Measurements from ENCODE around the gene TFF3. TPM values are rescaled to one million over a fixed set of nuclear protein-coding genes. Genes with fewer than 3 reads are reported as not detected.

TFF3 gene
- total RNA-seq, 2 experiments from 2014 or later = not detected

- CTCF ChIA-PET (ENCODE audit: unreplicated experiment) = no interaction called here
- DNase-seq (ENCODE audit: low spot score) = no peak
- no peak overlapping the region for H2AFZ ChIP-seq (ENCODE audit: low read length)
- no peaks in the 10 kb centered on the region for H3K9me2 ChIP-seq (ENCODE audit: insufficient read depth, low read length)
- H3K27ac ChIP-seq (ENCODE audit: low read depth, low read length, poor library complexity, severe bottlenecking) = no peak overlapping the region
- no peaks in the 10 kb centered on the region for H3K79me2 ChIP-seq (ENCODE audit: insufficient read depth, low read depth, low read length)
- H3K4me1 ChIP-seq (ENCODE audit: insufficient read depth, low read length, poor library complexity, severe bottlenecking) = no peaks in the 10 kb centered on the region
- H3K9me3 ChIP-seq (ENCODE audit: low read length) = no peaks in the 10 kb centered on the region
- H3K36me3 ChIP-seq (ENCODE audit: insufficient read depth, low read length) = peaks cover 17% of the 10 kb centered on the region
- no TSS peak for BruUV-seq (replicated peaks)
- intact Hi-C loops (cut with micrococcal nuclease; ENCODE audit: unreplicated experiment) = no loop called here
- no peak for TF ChIP-seq EZH2phosphoT487 (IDR thresholded peaks at IDR 0.05; ENCODE audit: borderline replicate concordance, low read depth, low read length)
- no peak for TF ChIP-seq CTCF (conservative IDR thresholded peaks at IDR 0.05; ENCODE audit: low read length)
- no peak overlapping the region for H3K4me2 ChIP-seq (ENCODE audit: low read length)
- H3K4me3 ChIP-seq (ENCODE audit: low read depth, low read length, poor library complexity, severe bottlenecking) = no peak overlapping the region
- POLR2A ChIA-PET = no interaction called here
- no peaks in the 10 kb centered on the region for H4K20me1 ChIP-seq (ENCODE audit: insufficient read depth, low read length)
Measured at GRCh38 chr21:42300956-42301355, 14.3 kb downstream of the TFF3 start.

DNA sequence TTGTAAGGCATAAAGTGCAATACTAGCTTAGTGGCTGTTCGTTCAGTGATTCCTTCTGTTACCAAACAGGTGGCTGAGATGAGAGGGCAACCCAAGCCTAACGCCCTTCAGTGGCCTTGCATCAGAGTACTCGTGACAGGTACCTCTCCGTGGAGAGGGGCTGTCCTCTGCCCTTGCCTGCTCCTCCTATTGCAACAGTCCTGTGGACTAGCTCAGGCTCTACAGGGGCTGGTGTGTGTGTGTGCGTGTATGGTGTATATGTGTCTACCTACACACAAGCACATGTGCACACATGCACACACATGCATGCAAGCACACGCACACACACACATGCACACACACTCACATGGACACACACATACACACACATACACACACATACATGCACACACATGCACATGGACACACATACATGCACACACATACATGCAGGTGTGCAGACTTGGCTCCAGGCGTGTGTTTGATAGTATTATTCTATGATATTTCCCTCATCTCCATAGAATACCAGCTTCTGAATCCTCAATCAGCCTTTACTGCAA lies 15.1 kb downstream of the TFF3 start:
- no peaks in the 10 kb centered on the region for H4K20me1 ChIP-seq (ENCODE audit: insufficient read depth, low read length)
- no peaks in the 10 kb centered on the region for H3K9me2 ChIP-seq (ENCODE audit: insufficient read depth, low read length)
- no peak overlapping the region for H3K4me3 ChIP-seq (ENCODE audit: low read depth, low read length, poor library complexity, severe bottlenecking)
- H3K27ac ChIP-seq (ENCODE audit: low read depth, low read length, poor library complexity, severe bottlenecking) = no peak overlapping the region
- H3K4me1 ChIP-seq (ENCODE audit: insufficient read depth, low read length, poor library complexity, severe bottlenecking) = no peaks in the 10 kb centered on the region
- no peaks in the 10 kb centered on the region for H3K79me2 ChIP-seq (ENCODE audit: insufficient read depth, low read depth, low read length)
- TF ChIP-seq EZH2phosphoT487 (IDR thresholded peaks at IDR 0.05; ENCODE audit: borderline replicate concordance, low read depth, low read length) = no peak
- TF ChIP-seq CTCF (conservative IDR thresholded peaks at IDR 0.05; ENCODE audit: low read length) = no peak
- no peak overlapping the region for H2AFZ ChIP-seq (ENCODE audit: low read length)
- no TSS peak for BruUV-seq (replicated peaks)
- ChIA-PET POLR2A (no interaction called here), CTCF (ENCODE audit: unreplicated experiment) (interaction anchor here (1.1 kb wide), 1 partner anchor 41 kb away, joined by 3 read pairs; no protein-coding TSS in a partner anchor)
- peaks cover 19% of the 10 kb centered on the region for H3K36me3 ChIP-seq (ENCODE audit: insufficient read depth, low read length)
- no peaks in the 10 kb centered on the region for H3K9me3 ChIP-seq (ENCODE audit: low read length)
- H3K4me2 ChIP-seq (ENCODE audit: low read length) = no peak overlapping the region
- DNase-seq (ENCODE audit: low spot score) = no peak
- intact Hi-C loops (cut with micrococcal nuclease; ENCODE audit: unreplicated experiment) = no loop called here

DNA sequence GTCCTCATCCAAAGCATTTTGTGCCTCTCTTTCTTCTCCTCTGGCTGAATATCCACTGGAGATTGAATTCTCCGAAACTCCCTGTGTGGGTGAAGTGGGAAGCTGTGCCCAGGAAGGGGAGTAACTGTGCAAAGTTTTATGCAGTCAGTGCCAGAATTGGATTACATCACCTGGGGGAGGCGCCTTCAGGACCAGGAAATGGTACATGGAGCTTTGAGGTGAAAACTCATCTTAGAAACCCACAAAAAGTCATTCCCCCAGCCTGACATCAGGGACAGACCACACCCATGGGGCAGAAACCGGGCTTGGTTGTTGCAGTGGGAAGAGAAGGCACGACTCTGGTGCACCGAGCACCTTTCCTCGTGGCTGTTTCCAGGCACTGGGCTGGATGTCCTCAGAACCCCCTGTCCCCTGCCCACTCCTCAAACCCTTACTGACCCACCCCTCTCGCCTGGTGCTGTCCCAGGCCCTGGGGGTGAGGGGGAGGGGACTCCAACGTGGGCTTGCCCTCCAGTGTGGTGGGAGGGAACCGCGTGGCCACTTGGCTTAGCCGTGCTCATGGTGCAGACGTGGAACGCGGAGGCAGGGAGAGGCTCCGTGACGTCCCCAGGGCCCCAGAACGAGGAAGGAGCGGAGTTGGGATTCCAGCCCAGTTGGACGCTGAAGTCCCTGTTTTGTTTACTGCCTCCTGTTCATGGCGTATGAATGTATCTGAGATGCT lies 15.7 kb downstream of the TFF3 start:
- Histone ChIP-seq H3K36me3 (ENCODE audit: insufficient read depth, low read length) (peaks cover 19% of the 10 kb centered on the region), H2AFZ (ENCODE audit: low read length) (no peak overlapping the region), H3K27ac (ENCODE audit: low read depth, low read length, poor library complexity, severe bottlenecking) (no peak overlapping the region), H3K79me2 (ENCODE audit: insufficient read depth, low read depth, low read length) (no peaks in the 10 kb centered on the region), H3K9me3 (ENCODE audit: low read length) (no peaks in the 10 kb centered on the region), H3K4me1 (ENCODE audit: insufficient read depth, low read length, poor library complexity, severe bottlenecking) (no peaks in the 10 kb centered on the region), H3K4me3 (ENCODE audit: low read depth, low read length, poor library complexity, severe bottlenecking) (no peak overlapping the region), H4K20me1 (ENCODE audit: insufficient read depth, low read length) (no peaks in the 10 kb centered on the region), H3K4me2 (ENCODE audit: low read length) (no peak overlapping the region), H3K9me2 (ENCODE audit: insufficient read depth, low read length) (no peaks in the 10 kb centered on the region)
- no TSS peak for BruUV-seq (replicated peaks)
- DNase-seq (ENCODE audit: low spot score) = no peak
- TF ChIP-seq EZH2phosphoT487 (IDR thresholded peaks at IDR 0.05; ENCODE audit: borderline replicate concordance, low read depth, low read length) (no peak), CTCF (conservative IDR thresholded peaks at IDR 0.05; ENCODE audit: low read length) (no peak)
- ChIA-PET CTCF (ENCODE audit: unreplicated experiment) (interaction anchor here (1.1 kb wide), 1 partner anchor 41 kb away, joined by 3 read pairs; no protein-coding TSS in a partner anchor), POLR2A (interaction anchor here (1.1 kb wide), 1 partner anchor 29 kb away, joined by 3 read pairs; no protein-coding TSS in a partner anchor)
- intact Hi-C loops (cut with micrococcal nuclease; ENCODE audit: unreplicated experiment) = no loop called here
